Measurements from ENCODE around the gene C8G.

The C8G gene

DNA sequence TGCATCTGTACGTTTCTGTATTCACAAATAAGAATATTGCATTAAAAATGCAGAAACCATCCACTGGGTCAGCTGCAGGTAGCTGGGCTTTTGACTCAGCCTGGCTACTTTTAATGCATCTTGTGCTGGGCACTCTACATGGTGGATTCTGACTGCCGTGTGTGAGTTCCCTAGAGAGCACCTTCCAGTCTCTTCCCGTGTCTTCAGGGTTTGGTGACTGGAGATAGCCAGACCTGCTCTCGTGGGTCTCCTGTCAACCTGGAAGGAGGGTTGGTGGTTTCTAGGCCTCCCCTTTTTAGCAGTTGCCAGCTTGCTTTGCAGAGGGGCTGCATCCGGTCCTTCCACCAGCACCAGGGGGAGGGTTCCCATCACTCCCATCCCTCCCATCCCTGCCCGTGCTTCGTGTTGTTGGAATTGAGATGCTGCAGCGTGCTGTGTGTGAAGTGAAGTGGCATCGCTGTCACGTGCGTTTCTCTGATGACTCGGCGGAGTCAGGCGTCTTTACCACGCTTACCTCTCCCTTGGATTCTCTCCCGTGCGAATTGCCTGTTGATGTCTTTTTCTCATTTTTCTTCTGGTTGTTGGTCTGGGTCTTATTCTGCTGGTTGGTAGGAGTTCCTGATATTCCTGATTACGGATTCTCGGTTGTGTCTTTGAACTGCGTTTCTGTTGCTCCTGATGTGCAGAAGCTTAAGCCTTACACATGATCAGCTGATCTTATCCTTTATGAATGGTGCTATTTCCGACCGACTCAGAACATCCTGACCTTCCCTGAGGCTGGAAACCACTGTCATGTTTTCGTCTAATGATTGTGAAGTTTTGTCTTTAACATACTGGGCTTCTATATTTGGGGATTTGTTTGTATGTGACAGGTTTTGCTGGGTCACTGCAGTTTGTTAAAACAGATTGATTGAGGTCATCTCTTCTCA, 17.4 kb upstream of the C8G start:
- TF ChIP-seq MYC (IDR thresholded peaks at IDR 0.05; ENCODE audit: low read depth, low read length), result no peak
- TF ChIP-seq CTCF (IDR thresholded peaks at IDR 0.05; ENCODE audit: low read depth, low read length), result no peak
- TF ChIP-seq MAX (IDR thresholded peaks at IDR 0.05; ENCODE audit: low read depth, low read length), result no peak
- TF ChIP-seq POLR2A (IDR thresholded peaks at IDR 0.05; ENCODE audit: extremely low read depth, insufficient read length), result no peak
- no peak overlapping the region for H3K4me3 ChIP-seq (ENCODE audit: low read depth, low read length)
- DNase-seq (ENCODE audit: low read depth), result no peak

DNA sequence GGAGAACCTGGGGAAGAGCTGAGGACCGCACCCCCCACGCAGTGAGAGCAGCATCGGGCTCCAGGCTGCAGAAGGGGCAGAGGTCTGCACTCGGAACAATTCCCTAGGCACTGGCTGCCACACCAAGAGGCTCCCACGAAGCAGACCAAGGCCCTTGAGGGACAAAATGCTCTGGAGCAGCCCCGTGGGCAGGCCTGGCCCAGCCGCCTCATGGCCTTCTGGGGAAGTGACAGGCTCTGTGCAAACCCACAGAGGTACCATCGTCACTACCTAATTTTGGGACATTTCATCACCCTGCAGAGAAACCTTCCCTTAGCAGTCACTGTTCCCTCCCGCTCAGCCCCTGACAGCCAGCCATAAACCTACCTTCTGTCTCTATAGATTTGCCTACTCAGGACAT, 16.5 kb upstream of the C8G start:
- no peak overlapping the region for H3K4me3 ChIP-seq (ENCODE audit: low read depth, low read length)
- no peak for DNase-seq (ENCODE audit: low read depth)
- TF ChIP-seq POLR2A (IDR thresholded peaks at IDR 0.05; ENCODE audit: extremely low read depth, insufficient read length) (no peak), MYC (IDR thresholded peaks at IDR 0.05; ENCODE audit: low read depth, low read length) (no peak), MAX (IDR thresholded peaks at IDR 0.05; ENCODE audit: low read depth, low read length) (no peak), CTCF (IDR thresholded peaks at IDR 0.05; ENCODE audit: low read depth, low read length) (no peak)

GRCh38 chr9:136930014-136930413, 15.0 kb upstream of the C8G start:
- no peak for TF ChIP-seq POLR2A (IDR thresholded peaks at IDR 0.05; ENCODE audit: extremely low read depth, insufficient read length)
- TF ChIP-seq CTCF (IDR thresholded peaks at IDR 0.05; ENCODE audit: low read depth, low read length), result no peak
- no peak for TF ChIP-seq MAX (IDR thresholded peaks at IDR 0.05; ENCODE audit: low read depth, low read length)
- TF ChIP-seq MYC (IDR thresholded peaks at IDR 0.05; ENCODE audit: low read depth, low read length), result no peak
- no peak for DNase-seq (ENCODE audit: low read depth)
- no peak overlapping the region for H3K4me3 ChIP-seq (ENCODE audit: low read depth, low read length)

DNA sequence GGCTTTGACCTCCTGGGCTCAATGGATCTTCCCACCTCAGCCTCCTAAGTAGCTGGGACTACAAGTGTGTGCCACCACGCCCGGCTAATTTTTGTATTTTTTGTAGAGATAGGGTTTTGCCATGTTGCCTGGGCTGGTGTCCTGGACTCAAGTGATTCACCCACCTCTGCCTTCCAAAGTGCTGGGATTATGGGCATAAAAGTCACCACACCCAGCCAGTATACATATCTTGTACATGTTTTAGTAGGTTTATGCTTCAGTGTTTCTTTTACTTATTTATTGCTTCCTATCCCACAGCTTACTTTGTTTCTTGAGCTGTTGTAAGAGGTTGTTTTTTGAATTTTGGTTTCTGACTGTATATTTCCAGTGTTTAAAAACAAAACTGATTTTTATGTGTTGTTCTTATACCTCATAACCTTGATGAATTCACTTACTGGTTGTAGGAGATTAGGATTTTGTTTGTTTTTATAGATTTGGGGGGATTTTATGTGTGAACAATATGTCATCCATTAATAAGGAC, 13.4 kb upstream of the C8G start:
- no peak for TF ChIP-seq MYC (IDR thresholded peaks at IDR 0.05; ENCODE audit: low read depth, low read length)
- no peak for TF ChIP-seq MAX (IDR thresholded peaks at IDR 0.05; ENCODE audit: low read depth, low read length)
- TF ChIP-seq CTCF (IDR thresholded peaks at IDR 0.05; ENCODE audit: low read depth, low read length), result no peak
- no peak for TF ChIP-seq POLR2A (IDR thresholded peaks at IDR 0.05; ENCODE audit: extremely low read depth, insufficient read length)
- H3K4me3 ChIP-seq (ENCODE audit: low read depth, low read length), result no peak overlapping the region
- no peak for DNase-seq (ENCODE audit: low read depth)

GRCh38 chr9:136934277-136934676, 10.8 kb upstream of the C8G start:
- TF ChIP-seq MAX (IDR thresholded peaks at IDR 0.05; ENCODE audit: low read depth, low read length) (no peak), CTCF (IDR thresholded peaks at IDR 0.05; ENCODE audit: low read depth, low read length) (no peak), MYC (IDR thresholded peaks at IDR 0.05; ENCODE audit: low read depth, low read length) (no peak), POLR2A (IDR thresholded peaks at IDR 0.05; ENCODE audit: extremely low read depth, insufficient read length) (no peak)
- no peak for DNase-seq (ENCODE audit: low read depth)
- H3K4me3 ChIP-seq (ENCODE audit: low read depth, low read length), result no peak overlapping the region
